Trophoblast cell (in vitro differentiated cells and primary cell): ENCODE data around the gene RYR1.
"Not testable (repeated sequence)": the region's sequence is repeated elsewhere in the genome, so short reads cannot be mapped to it uniquely, and the experiment has no call there.

Source experiments
- DNase-seq, 2 donors: peaks; one replicate each; pipeline ENCODE4 v3.0.0-alpha.2; 2016
- H2AFZ ChIP-seq: 2 replicates; pipeline ENCODE4 v1.6.1; 2013; ENCODE audit warnings: low read length, moderate library complexity, mild to moderate bottlenecking; ENCODE audit not compliant: insufficient read depth, poor library complexity
- H2AK5ac ChIP-seq: 2 replicates; pipeline ENCODE4 v1.6.1; 2013; ENCODE audit warnings: mild to moderate bottlenecking, low read length
- H2BK120ac ChIP-seq: 2 replicates; pipeline ENCODE4 v1.6.1; 2013; ENCODE audit warnings: low read length, mild to moderate bottlenecking, moderate library complexity; ENCODE audit not compliant: insufficient read depth, poor library complexity
- H2BK12ac ChIP-seq: 2 replicates; pipeline ENCODE4 v1.6.1; 2013; ENCODE audit warnings: mild to moderate bottlenecking, low read length, moderate library complexity
- H2BK5ac ChIP-seq: 2 replicates; pipeline ENCODE4 v1.6.1; 2013; ENCODE audit warnings: low read length, low read depth, moderate library complexity, mild to moderate bottlenecking; ENCODE audit not compliant: poor library complexity
- H3K14ac ChIP-seq: 2 replicates; pipeline ENCODE4 v1.6.1; 2013; ENCODE audit warnings: mild to moderate bottlenecking, low read length
- H3K18ac ChIP-seq: 2 replicates; pipeline ENCODE4 v1.6.1; 2013; ENCODE audit warnings: mild to moderate bottlenecking, low read length
- H3K23ac ChIP-seq: 2 replicates; pipeline ENCODE4 v1.6.1; 2013; ENCODE audit warnings: low read length
- H3K27ac ChIP-seq: 2 replicates; pipeline ENCODE4 v1.5.1; 2013; ENCODE audit warnings: low read depth, mild to moderate bottlenecking, inconsistent platforms, low read length, moderate library complexity
- H3K27me3 ChIP-seq: 2 replicates; pipeline ENCODE4 v1.6.1; 2013; ENCODE audit warnings: inconsistent platforms, mild to moderate bottlenecking, low read length, moderate library complexity; ENCODE audit not compliant: insufficient read depth
- H3K36me3 ChIP-seq, 2 experiments: 1 replicate in 1 of 2; 2 replicates in 1 of 2; pipeline ENCODE4 v1.6.1; 2013; ENCODE audit warnings: low read length in 2 of 2, mild to moderate bottlenecking in 2 of 2, moderate library complexity in 1 of 2; ENCODE audit not compliant: insufficient read depth in 2 of 2, control insufficient read depth in 1 of 2
- H3K4ac ChIP-seq: 2 replicates; pipeline ENCODE4 v1.6.1; 2013; ENCODE audit warnings: low read depth, mild to moderate bottlenecking, low read length, moderate library complexity
- H3K4me1 ChIP-seq, 2 experiments: 1 replicate in 1 of 2; 2 replicates in 1 of 2; pipeline ENCODE4 v1.6.1; 2013; ENCODE audit warnings: low read length in 2 of 2, mild to moderate bottlenecking in 2 of 2, moderate library complexity in 1 of 2; ENCODE audit not compliant: insufficient read depth in 2 of 2, control insufficient read depth in 1 of 2
- H3K4me2 ChIP-seq: 2 replicates; pipeline ENCODE4 v1.6.1; 2013; ENCODE audit warnings: inconsistent platforms, mild to moderate bottlenecking, low read length, moderate library complexity
- H3K4me3 ChIP-seq: 2 replicates; pipeline ENCODE4 v1.5.1; 2013; ENCODE audit warnings: mild to moderate bottlenecking, low read depth, low read length, inconsistent platforms
- H3K79me1 ChIP-seq: one replicate; pipeline ENCODE4 v1.6.1; 2013; ENCODE audit warnings: low read length
- H3K79me2 ChIP-seq: 2 replicates; pipeline ENCODE4 v1.6.1; 2013; ENCODE audit warnings: low read length, mild to moderate bottlenecking; ENCODE audit not compliant: control insufficient read depth, insufficient read depth, poor library complexity
- H3K9ac ChIP-seq: 2 replicates; pipeline ENCODE4 v1.6.1; 2013; ENCODE audit warnings: mild to moderate bottlenecking, low read length
- H3K9me3 ChIP-seq: 2 replicates; pipeline ENCODE4 v1.6.1; 2013; ENCODE audit warnings: low read depth, mild to moderate bottlenecking, control low read depth, inconsistent platforms, low read length; ENCODE audit not compliant: insufficient read depth
- H4K12ac ChIP-seq: 2 replicates; pipeline ENCODE4 v1.6.1; 2013; ENCODE audit warnings: low read depth, mild to moderate bottlenecking, low read length, moderate library complexity
- H4K8ac ChIP-seq: 2 replicates; pipeline ENCODE4 v1.6.1; 2013; ENCODE audit warnings: low read depth, mild to moderate bottlenecking, low read length, moderate library complexity
- H4K91ac ChIP-seq: one replicate; pipeline ENCODE4 v1.6.1; 2013; ENCODE audit warnings: low read depth, mild to moderate bottlenecking, low read length, moderate library complexity
- WGBS: extraction: QIAGEN DNeasy Blood & Tissue Kit; methylation state at CpG from one replicate; pipeline ENCODE4 v1.1.7; 2013; ENCODE audit warnings: missing lambda C conversion rate; ENCODE audit not compliant: insufficient read length, insufficient coverage; ENCODE audit errors: extremely low coverage; 5-methylcytosine and 5-hydroxymethylcytosine counted together

Gene RYR1

DNA sequence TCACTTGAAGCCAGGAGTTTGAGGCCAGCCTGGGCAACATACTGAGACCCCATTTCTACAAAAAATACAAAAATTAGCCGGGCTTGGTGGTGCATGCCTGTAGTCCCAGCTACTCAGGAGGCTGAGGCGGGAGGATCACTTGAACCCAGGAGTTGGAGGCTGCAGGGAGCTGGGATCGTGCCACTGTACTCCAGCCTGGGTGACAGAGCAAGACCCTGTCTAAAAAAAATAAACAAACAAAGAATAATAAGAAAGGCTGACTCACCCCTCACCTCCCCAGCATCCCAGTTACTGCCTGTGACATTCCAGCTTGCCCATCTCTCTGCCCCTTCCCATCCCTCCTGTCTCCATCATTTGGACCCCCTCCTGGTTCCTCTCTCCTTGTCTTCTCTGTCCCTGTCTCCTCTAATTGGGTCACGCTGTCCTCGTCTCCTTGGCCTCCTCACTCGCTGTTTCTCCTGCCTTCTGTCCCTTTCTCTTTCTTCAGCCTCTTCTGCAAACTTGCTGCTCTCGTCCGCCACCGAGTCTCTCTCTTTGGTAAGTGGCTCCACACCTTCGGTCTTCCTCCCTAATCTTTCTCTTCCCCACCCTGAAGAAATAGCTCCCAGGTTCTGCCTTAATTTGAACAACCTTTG, 77.7 kb downstream of the RYR1 start:
- Histone ChIP-seq H3K14ac (no peak overlapping the region), H3K36me3 (no peaks in the 10 kb centered on the region), H2BK120ac (no peak overlapping the region), H2BK12ac (no peak overlapping the region), H3K79me1 (no peaks in the 10 kb centered on the region), H3K27me3 (no peaks in the 10 kb centered on the region), H3K9me3 (peaks cover 2% of the 10 kb centered on the region), H2AK5ac (no peak overlapping the region), H4K12ac (no peak overlapping the region), H2BK5ac (no peak overlapping the region), H3K9ac (no peak overlapping the region), H3K4me3 (no peak overlapping the region), H3K79me2 (no peaks in the 10 kb centered on the region), H4K8ac (no peak overlapping the region), H3K27ac (no peak overlapping the region), H3K4me1 (no peaks in the 10 kb centered on the region), H3K4me2 (no peak overlapping the region), H2AFZ (no peak overlapping the region), H4K91ac (no peak overlapping the region), H3K23ac (no peak overlapping the region), H3K4ac (no peak overlapping the region), H3K18ac (no peak overlapping the region)
- no CpG with 5 or more reads among the region's 10 CpGs for WGBS
- DNase-seq = no peak

DNA sequence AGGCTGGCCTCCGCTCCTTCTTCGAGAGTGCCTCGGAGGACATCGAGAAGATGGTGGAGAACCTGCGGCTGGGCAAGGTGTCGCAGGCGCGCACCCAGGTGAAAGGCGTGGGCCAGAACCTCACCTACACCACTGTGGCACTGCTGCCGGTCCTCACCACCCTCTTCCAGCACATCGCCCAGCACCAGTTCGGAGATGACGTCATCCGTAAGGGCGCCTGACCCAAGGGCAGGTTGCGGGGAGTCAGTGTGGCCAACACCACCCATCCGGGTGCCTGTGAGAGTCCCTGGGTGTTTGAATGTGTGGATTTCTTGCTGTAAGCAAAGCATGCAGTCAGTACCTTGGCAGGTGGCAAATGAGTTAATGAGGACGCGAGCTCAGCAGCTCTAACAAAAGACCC, 78.8 kb downstream of the RYR1 start:
- Histone ChIP-seq H3K27ac (no peak overlapping the region), H3K36me3 (no peaks in the 10 kb centered on the region), H3K79me1 (no peaks in the 10 kb centered on the region), H3K4me2 (no peak overlapping the region), H3K23ac (no peak overlapping the region), H2AFZ (no peak overlapping the region), H4K91ac (no peak overlapping the region), H3K27me3 (no peaks in the 10 kb centered on the region), H2BK5ac (no peak overlapping the region), H3K4ac (no peak overlapping the region), H3K14ac (no peak overlapping the region), H4K8ac (no peak overlapping the region), H2BK120ac (no peak overlapping the region), H3K9ac (no peak overlapping the region), H3K4me3 (no peak overlapping the region), H4K12ac (no peak overlapping the region), H2BK12ac (no peak overlapping the region), H3K18ac (no peak overlapping the region), H2AK5ac (no peak overlapping the region), H3K9me3 (peaks cover 2% of the 10 kb centered on the region), H3K4me1 (no peaks in the 10 kb centered on the region), H3K79me2 (no peaks in the 10 kb centered on the region)
- no peak for DNase-seq
- WGBS = no CpG with 5 or more reads among the region's 19 CpGs

DNA sequence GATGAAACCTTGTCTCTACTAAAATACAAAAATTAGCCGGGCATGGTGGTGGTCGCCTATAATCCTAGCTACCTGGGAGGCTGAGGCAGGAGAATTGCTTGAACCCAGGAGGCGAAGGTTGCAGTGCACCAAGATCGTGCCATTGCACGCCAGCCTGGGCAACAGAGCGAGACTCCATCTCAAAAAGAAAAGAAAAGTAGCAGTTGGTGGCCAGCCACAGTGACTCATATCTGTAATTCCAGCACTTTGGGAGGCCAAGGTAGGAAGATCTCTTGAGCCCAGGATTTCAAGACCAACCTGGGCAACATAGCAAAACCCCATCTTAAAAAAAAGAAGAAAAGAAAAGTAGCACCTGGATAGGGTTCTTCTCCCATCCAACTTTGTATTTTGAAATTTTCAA, 79.7 kb downstream of the RYR1 start:
- H4K8ac ChIP-seq, H2AK5ac ChIP-seq, H3K14ac ChIP-seq, H3K4me2 ChIP-seq, H3K79me1 ChIP-seq, H3K4me1 ChIP-seq, H2BK12ac ChIP-seq, H2BK120ac ChIP-seq, H3K18ac ChIP-seq, DNase-seq, H2BK5ac ChIP-seq, H2AFZ ChIP-seq, H3K23ac ChIP-seq, H3K36me3 ChIP-seq, H3K4me3 ChIP-seq, H3K79me2 ChIP-seq, H3K9me3 ChIP-seq, H3K27me3 ChIP-seq, H4K91ac ChIP-seq, H3K9ac ChIP-seq, H3K27ac ChIP-seq, H4K12ac ChIP-seq, H3K4ac ChIP-seq: not testable (repeated sequence)
- WGBS = no CpG with 5 or more reads among the region's 6 CpGs

DNA sequence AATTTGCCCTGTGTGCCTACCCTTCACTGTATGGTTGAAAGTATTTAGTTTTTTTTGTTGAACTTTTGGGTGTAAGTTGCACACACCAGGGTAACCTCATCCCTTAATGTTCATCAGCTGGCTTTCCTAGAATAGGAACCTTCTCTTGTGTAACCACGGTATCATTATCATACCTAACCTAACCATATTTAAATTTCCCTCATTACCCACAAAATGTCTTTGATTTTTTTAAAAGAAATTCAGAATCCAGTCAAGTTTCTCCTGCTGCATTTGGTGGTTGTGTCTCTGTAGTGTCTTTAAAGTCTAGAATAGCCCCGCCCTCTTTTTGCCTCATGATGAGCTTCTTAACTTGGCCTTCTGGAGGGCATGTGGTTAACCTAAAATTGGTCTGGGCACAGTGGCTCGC, 80.3 kb downstream of the RYR1 start:
- H3K79me1 ChIP-seq = no peaks in the 10 kb centered on the region
- WGBS = no CpG with 5 or more reads among the region's 3 CpGs
- H3K27me3 ChIP-seq = no peaks in the 10 kb centered on the region
- no peak overlapping the region for H3K9ac ChIP-seq
- H3K9me3 ChIP-seq = peaks cover 2% of the 10 kb centered on the region
- H2AFZ ChIP-seq = no peak overlapping the region
- no peak overlapping the region for H3K4me3 ChIP-seq
- H3K23ac ChIP-seq = no peak overlapping the region
- no peak overlapping the region for H2AK5ac ChIP-seq
- H2BK12ac ChIP-seq = no peak overlapping the region
- H2BK5ac ChIP-seq = no peak overlapping the region
- no peak overlapping the region for H2BK120ac ChIP-seq
- H3K4me2 ChIP-seq = no peak overlapping the region
- H3K27ac ChIP-seq = no peak overlapping the region
- H3K18ac ChIP-seq = no peak overlapping the region
- no peak overlapping the region for H4K91ac ChIP-seq
- H3K14ac ChIP-seq = no peak overlapping the region
- H3K79me2 ChIP-seq = no peaks in the 10 kb centered on the region
- no peaks in the 10 kb centered on the region for H3K4me1 ChIP-seq
- H3K36me3 ChIP-seq = no peaks in the 10 kb centered on the region
- no peak overlapping the region for H4K12ac ChIP-seq
- DNase-seq = no peak
- H4K8ac ChIP-seq = no peak overlapping the region
- no peak overlapping the region for H3K4ac ChIP-seq
